ENCODE measurements around the gene FOXR1.
A peak's percentile ranks its signal among the peaks of the same experiment; 100 is the strongest.

- TF ChIP-seq USF2 (IDR thresholded peaks at IDR 0.05; ENCODE audit: low read length) (no peak), EP300 (IDR thresholded peaks at IDR 0.05; ENCODE audit: borderline replicate concordance in 1 of 2, low read depth in 2 of 2, low read length in 2 of 2) (no peak), TAF1 (IDR thresholded peaks at IDR 0.05; ENCODE audit: low read depth, low read length) (no peak), BCL11A (IDR thresholded peaks at IDR 0.05; ENCODE audit: low read depth in 2 of 2, low read length in 2 of 2) (no peak), MAFK (IDR thresholded peaks at IDR 0.05; ENCODE audit: low read depth, low read length) (no peak), EZH2 (IDR thresholded peaks at IDR 0.05; ENCODE audit: low read depth, low read length, severe bottlenecking) (no peak), POLR2A (IDR thresholded peaks at IDR 0.05; ENCODE audit: control extremely low read depth in 1 of 2, low read depth in 2 of 2, low read length in 2 of 2) (peak in 1 of 2 experiments; percentile 69; a peak in 1 of 3 replicates), BACH1 (IDR thresholded peaks at IDR 0.05; ENCODE audit: low read length) (no peak), ZNF274 (IDR thresholded peaks at IDR 0.05; ENCODE audit: borderline replicate concordance, extremely low read depth, low read length) (no peak)
- TF ChIP-seq, protein P1, sequence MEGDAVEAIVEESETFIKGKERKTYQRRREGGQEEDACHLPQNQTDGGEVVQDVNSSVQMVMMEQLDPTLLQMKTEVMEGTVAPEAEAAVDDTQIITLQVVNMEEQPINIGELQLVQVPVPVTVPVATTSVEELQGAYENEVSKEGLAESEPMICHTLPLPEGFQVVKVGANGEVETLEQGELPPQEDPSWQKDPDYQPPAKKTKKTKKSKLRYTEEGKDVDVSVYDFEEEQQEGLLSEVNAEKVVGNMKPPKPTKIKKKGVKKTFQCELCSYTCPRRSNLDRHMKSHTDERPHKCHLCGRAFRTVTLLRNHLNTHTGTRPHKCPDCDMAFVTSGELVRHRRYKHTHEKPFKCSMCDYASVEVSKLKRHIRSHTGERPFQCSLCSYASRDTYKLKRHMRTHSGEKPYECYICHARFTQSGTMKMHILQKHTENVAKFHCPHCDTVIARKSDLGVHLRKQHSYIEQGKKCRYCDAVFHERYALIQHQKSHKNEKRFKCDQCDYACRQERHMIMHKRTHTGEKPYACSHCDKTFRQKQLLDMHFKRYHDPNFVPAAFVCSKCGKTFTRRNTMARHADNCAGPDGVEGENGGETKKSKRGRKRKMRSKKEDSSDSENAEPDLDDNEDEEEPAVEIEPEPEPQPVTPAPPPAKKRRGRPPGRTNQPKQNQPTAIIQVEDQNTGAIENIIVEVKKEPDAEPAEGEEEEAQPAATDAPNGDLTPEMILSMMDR (IDR thresholded peaks at IDR 0.05; ENCODE audit: control extremely low read depth in 1 of 3, insufficient read depth in 1 of 3, low read depth in 1 of 3, low read length in 3 of 3): no peak
These were observed 44.9 kb downstream of the FOXR1 start for GRCh38 chr11:119016216-119017009.

All from H1 (cell line).